Mucosa of stomach (tissue), 1 donor: ENCODE data around the gene SPATA6L.

Source experiments
- H3K27me3 ChIP-seq: one replicate; pipeline ENCODE4 v1.7.0; 2013; ENCODE audit warnings: mild to moderate bottlenecking, low read length; ENCODE audit not compliant: control insufficient read depth, insufficient read depth
- H3K36me3 ChIP-seq: one replicate; pipeline ENCODE4 v1.7.0; 2013; ENCODE audit warnings: low read length; ENCODE audit not compliant: control insufficient read depth, insufficient read depth
- H3K4me1 ChIP-seq: one replicate; pipeline ENCODE4 v1.7.0; 2013; ENCODE audit warnings: mild to moderate bottlenecking, low read length; ENCODE audit not compliant: control insufficient read depth, insufficient read depth
- H3K4me3 ChIP-seq: one replicate; pipeline ENCODE4 v1.7.0; 2013; ENCODE audit warnings: low read length
- H3K9ac ChIP-seq: one replicate; pipeline ENCODE4 v1.7.0; 2013; ENCODE audit warnings: mild to moderate bottlenecking, low read length, moderate library complexity
- H3K9me3 ChIP-seq: one replicate; pipeline ENCODE4 v1.7.0; 2013; ENCODE audit warnings: mild to moderate bottlenecking, low read length, moderate library complexity; ENCODE audit not compliant: control insufficient read depth
- donor health status: Pancreatic carcinoma.

SPATA6L gene, protein sequence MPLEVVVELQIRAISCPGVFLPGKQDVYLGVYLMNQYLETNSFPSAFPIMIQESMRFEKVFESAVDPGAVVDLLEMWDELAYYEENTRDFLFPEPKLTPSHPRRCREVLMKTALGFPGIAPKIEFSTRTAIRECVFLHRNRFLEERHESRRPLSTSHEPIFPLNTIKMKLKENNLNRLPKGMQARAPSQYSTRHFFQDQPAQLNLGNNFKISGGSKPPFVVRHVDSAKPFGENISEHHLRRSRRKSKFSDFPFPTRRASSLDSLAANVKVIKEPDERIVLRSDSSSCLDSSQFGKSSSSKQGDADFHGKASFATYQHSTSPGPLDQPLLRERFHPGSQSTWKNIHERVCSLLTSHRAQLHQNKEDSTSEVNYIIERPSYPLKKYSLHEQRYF

DNA sequence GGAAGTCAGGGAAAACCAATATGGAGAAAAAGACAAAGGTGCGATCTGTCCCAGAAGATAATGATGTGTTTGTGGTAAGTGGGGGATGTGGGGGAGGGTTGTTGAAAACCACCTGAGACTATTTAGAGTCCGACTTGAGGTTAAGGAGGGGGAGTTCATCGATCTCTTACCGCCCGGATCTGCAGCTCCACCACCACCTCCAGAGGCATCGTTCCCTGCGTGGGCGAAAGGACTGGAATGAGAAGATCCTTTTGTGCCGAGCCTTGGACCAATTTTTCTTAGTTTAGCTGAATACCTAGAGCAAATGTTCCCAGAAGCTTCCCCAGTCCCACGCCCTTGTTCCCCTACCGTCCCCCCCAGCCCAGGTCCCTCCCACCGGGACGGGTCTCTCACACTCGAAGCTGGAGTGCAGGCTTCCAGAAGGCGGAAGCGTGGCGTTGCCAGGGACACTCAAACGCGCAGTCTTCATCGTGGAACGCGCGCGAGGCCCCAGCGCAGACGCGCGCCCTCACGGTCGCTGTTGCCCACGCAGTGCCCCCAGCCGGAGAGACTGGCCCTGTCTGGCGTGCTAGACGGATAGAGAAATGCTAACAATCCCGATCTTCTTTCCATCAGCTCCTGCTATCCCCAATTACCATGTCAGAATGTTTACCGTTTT, at the start of gene SPATA6L:
Gene SPATA6L (minus strand): TSS at position 439 of the 658 bp plus-strand sequence. CDS start 230 bp downstream, at position 209.
- Histone ChIP-seq H3K36me3 (no peaks in the 10 kb centered on the region), H3K4me1 (peaks cover 23% of the 10 kb centered on the region), H3K4me3 (peak within 1 kb of the TSS; percentile 42), H3K27me3 (no peaks in the 10 kb centered on the region), H3K9me3 (no peaks in the 10 kb centered on the region), H3K9ac (peak within 1 kb of the TSS; percentile 58)

DNA sequence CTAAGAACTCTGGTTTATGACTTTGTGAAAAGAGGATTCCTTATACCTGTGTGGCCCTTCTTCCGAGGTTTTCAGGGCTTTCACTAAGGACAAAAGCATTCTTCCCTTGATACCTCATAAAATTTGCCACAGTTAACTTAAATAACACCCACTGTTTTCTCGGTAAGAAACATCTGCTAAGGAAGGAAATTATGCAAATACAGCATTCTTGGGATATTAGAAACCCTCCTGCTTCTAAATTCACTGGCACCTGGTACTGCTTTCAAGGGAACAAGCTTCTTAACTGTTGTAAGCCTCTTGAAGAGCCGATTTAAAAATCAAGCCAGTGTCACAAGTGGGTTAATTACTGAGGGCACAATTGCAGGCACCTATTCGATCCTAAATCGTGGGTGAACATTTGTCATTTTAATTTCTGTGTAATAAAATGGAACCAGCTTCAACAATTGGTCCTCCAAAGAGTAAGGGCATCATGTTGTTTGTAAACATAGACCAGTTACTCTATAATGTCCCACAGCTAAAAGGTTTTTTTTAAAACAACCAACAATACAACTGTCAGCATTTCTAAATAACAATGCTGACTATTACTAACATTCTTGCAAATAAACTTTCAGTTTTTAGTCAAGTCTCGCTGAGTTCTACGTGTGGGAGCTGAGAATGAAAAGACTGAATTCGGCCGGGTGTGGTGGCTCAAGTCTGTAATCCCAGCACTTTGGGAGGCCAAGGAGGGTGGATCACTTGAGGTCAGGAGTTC, 48.2 kb upstream of the SPATA6L start:
- Histone ChIP-seq H3K4me3 (no peak overlapping the region), H3K36me3 (peaks cover 9% of the 10 kb centered on the region)

DNA sequence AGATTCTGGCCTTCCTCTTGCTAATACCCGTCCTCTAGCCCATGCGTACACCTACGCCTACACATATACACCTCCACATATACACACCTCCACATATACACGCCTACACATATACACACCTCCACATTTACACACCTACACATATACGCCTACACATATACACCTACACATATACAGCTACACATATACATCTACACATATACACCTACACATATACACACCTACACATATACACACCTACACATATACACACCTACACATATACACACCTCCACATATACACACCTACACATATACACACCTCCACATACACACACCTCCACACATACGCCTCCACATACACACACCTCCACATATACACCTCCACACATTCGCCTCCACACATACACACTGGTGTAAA, 47.6 kb upstream of the SPATA6L start:
- no peak overlapping the region for H3K4me3 ChIP-seq
- H3K36me3 ChIP-seq = peaks cover 8% of the 10 kb centered on the region
- no peaks in the 10 kb centered on the region for H3K9me3 ChIP-seq
- no peak overlapping the region for H3K9ac ChIP-seq
- no peaks in the 10 kb centered on the region for H3K27me3 ChIP-seq
- no peaks in the 10 kb centered on the region for H3K4me1 ChIP-seq

More for the DNA sequence above, 48.2 kb upstream of the SPATA6L start:
- no peak overlapping the region for H3K9ac ChIP-seq
- no peaks in the 10 kb centered on the region for H3K9me3 ChIP-seq
- no peaks in the 10 kb centered on the region for H3K4me1 ChIP-seq
- no peaks in the 10 kb centered on the region for H3K27me3 ChIP-seq

DNA sequence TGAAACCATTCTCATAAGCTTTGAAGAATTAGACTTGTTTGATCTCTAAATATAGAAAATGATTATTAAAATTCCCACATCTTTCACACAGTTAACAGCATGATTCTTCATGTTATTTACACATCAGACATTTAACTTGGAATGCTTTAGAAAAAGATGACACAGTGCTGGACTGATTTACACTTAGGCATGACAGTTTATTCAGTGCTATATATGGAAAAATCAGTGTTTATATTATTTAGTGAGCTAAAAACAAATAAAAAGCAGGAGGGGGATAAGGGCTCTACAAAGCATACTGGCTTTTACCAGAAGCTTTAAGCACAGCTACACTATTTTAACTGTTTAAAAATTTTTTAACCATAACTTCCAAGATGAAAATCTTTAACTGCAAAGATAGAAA, 43.1 kb upstream of the SPATA6L start:
- H3K36me3 ChIP-seq = no peaks in the 10 kb centered on the region
- no peaks in the 10 kb centered on the region for H3K9me3 ChIP-seq

DNA sequence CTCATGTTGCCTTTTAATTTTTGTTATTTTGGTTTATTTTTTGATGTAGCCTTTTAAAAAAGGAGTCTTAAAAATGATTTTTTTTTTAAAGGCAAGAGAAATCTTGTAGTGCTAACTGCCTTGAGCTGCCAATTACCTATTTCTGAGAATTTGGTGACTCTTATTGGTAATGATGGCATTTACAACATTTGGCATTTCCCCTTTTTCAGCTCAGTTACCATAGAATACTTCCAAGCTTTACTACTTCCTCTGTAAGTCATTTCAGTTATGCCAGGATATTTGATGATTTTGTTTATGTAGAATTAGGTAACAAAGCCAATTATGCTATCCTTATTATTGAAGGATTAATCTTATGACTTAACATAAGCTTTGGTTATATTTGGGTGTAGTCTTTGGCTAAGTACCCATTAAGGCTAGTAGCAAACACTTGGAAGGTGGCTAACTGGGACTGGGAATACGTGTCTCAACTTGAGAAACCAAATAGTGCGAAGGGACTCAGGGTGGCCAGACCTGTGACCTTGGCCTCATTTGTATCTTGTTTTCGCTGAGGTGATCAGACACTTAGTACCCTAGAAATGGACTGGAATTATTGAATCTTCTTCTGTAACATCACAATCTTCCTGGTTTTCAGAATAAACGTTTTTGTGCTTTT, 40.8 kb upstream of the SPATA6L start:
- Histone ChIP-seq H3K9me3 (no peaks in the 10 kb centered on the region), H3K4me1 (no peaks in the 10 kb centered on the region), H3K4me3 (no peak overlapping the region), H3K9ac (no peak overlapping the region), H3K36me3 (no peaks in the 10 kb centered on the region), H3K27me3 (no peaks in the 10 kb centered on the region)

More for the DNA sequence above, 43.1 kb upstream of the SPATA6L start:
- Histone ChIP-seq H3K9ac (no peak overlapping the region), H3K4me3 (no peak overlapping the region), H3K27me3 (no peaks in the 10 kb centered on the region), H3K4me1 (no peaks in the 10 kb centered on the region)

DNA sequence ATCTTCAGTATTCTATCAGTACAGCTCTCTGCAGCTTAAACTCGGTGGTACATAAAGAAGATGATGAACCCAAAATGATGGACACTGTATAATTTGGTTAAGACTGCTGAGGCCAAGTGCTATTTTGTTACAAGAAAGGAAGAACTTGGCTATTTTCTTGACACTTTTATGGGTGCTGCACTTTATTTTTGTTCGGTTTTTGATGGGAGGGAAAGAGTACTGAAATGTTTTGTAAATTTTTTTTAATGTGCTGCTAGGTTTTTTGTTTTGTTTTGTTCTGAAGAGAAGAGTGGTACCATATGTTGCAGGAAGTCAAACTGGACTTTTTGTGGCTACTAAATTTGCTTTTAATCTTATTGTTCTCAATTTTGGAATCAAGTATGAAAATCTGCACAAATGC, 39.7 kb upstream of the SPATA6L start:
- no peak overlapping the region for H3K4me3 ChIP-seq
- no peaks in the 10 kb centered on the region for H3K9me3 ChIP-seq
- H3K27me3 ChIP-seq = no peaks in the 10 kb centered on the region
- H3K9ac ChIP-seq = no peak overlapping the region
- no peaks in the 10 kb centered on the region for H3K4me1 ChIP-seq
- H3K36me3 ChIP-seq = no peaks in the 10 kb centered on the region

DNA sequence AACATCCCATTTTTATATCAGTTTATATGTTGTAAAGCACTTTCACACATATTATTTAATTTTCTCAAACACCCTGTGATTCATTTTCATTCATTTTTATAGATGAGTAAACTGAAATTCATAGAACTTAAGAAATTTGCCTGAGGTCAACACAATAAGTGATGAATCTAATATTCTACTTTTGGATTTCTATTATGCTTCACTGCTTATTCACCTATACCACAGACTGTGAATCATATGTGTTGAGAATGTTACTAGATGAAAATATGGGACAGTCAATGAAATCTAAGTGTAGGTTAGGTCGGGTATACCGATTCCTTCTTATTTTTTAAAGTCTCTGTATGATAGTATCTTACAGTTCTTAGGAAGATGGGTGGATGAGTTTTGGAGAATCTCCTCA, 37.8 kb upstream of the SPATA6L start:
- H3K36me3 ChIP-seq = no peaks in the 10 kb centered on the region
- no peaks in the 10 kb centered on the region for H3K4me1 ChIP-seq
- H3K9me3 ChIP-seq = no peaks in the 10 kb centered on the region
- no peak overlapping the region for H3K4me3 ChIP-seq
- H3K27me3 ChIP-seq = no peaks in the 10 kb centered on the region
- H3K9ac ChIP-seq = no peak overlapping the region

DNA sequence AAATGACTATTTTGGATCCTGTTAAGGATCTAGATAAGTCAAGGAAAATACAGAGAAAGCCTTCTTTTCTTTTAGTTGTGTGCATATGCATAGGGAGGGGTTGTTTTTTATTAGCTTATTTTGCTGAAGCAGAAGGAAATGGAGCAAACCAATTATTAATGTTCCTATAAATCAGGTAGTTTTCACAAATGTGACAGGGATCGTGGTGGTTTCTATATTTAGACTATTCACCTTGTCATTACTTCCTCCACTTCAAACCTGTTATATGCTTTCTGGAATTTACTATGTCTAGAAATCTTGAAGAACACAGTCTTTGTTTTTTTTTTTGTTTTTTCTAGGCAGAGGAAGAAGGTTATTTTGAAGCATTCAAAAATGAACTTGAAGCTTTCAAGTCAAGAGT, 35.2 kb upstream of the SPATA6L start:
- Histone ChIP-seq H3K9ac (no peak overlapping the region), H3K4me1 (no peaks in the 10 kb centered on the region), H3K27me3 (no peaks in the 10 kb centered on the region), H3K36me3 (no peaks in the 10 kb centered on the region), H3K9me3 (no peaks in the 10 kb centered on the region), H3K4me3 (no peak overlapping the region)

DNA sequence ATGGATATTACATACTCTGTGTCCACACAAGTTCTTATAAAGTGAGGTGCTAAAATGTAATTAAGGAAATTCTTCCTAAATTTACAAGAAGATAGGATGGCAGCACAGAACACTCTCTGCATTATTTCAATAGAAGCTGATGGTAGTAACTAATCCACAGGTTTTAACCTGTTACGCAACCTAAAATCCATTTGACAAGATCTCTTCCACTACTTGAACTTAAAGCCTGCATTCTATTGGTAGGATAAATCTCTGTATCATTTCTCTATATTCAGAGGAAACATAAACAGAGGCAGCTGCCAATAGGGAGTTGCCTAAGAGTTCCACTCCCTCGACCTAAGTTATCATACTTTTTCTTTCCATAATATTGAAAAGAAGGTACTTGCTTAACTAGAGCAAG, 34.7 kb upstream of the SPATA6L start:
- Histone ChIP-seq H3K4me1 (no peaks in the 10 kb centered on the region), H3K4me3 (no peak overlapping the region), H3K9me3 (no peaks in the 10 kb centered on the region), H3K9ac (no peak overlapping the region), H3K27me3 (no peaks in the 10 kb centered on the region), H3K36me3 (no peaks in the 10 kb centered on the region)

DNA sequence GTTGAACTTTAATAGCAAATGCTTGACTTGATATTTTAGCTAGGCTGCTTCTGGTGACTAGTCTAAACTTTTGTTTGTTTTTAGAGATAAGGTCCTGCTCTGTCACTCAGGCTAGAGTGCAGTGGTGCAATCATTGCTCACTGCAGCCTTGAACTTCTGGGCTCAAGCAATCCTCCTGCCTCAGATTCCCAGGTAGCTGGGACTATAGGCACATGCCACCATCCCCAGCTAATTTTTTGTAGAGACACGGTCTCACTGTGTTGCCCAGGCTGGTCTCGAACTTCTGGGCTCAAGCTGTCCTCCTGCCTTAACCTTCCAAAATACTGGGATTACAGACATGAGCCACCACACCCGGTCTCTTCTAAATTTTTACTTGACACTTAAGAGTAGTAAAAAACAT, 33.8 kb upstream of the SPATA6L start:
- Histone ChIP-seq H3K36me3 (no peaks in the 10 kb centered on the region), H3K9me3 (no peaks in the 10 kb centered on the region), H3K27me3 (no peaks in the 10 kb centered on the region), H3K9ac (no peak overlapping the region), H3K4me1 (no peaks in the 10 kb centered on the region), H3K4me3 (no peak overlapping the region)

DNA sequence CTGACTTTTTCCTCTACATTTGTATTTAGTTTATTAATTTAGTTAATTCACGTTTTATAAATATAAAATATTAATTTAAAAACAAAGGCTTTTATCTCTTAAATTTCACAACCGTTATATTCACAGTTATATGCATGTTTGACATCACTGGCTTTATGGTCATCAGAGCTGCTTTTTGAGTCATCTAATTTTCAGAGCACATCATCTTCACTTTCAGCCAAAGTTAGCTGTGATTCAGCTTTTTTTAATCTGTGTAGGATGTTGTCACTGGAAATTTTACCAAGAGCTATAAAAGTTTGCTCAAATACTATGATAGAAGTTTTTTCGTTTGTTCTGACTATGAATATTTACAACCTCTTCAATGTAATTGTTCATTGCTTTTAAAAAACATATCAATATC, 25.5 kb upstream of the SPATA6L start:
- no peak overlapping the region for H3K9ac ChIP-seq
- no peaks in the 10 kb centered on the region for H3K27me3 ChIP-seq
- no peak overlapping the region for H3K4me3 ChIP-seq
- H3K9me3 ChIP-seq = no peaks in the 10 kb centered on the region
- no peaks in the 10 kb centered on the region for H3K4me1 ChIP-seq
- no peaks in the 10 kb centered on the region for H3K36me3 ChIP-seq
